ENCODE results near the gene YBEY.

- TF ChIP-seq EZH2phosphoT487 (IDR thresholded peaks at IDR 0.05; ENCODE audit: insufficient read depth, low read depth) (no peak), EZH2 (IDR thresholded peaks at IDR 0.05; ENCODE audit: insufficient read depth, poor library complexity, severe bottlenecking) (no peak)
Measured at GRCh38 chr21:46295996-46296752, 10.0 kb downstream of the YBEY start.

Measured in GM23248 (cell line).